IPS DF 19.7 (cell line): ENCODE results near the gene SMIM24.
"Not testable (repeated sequence)": the region's sequence is repeated elsewhere in the genome, so short reads cannot be mapped to it uniquely, and the experiment has no call there.

Experiments used
- DNase-seq: peaks from one replicate; pipeline ENCODE4 v3.0.0-alpha.2; 2013; ENCODE audit warnings: low read depth, low spot score

SMIM24 gene

DNA sequence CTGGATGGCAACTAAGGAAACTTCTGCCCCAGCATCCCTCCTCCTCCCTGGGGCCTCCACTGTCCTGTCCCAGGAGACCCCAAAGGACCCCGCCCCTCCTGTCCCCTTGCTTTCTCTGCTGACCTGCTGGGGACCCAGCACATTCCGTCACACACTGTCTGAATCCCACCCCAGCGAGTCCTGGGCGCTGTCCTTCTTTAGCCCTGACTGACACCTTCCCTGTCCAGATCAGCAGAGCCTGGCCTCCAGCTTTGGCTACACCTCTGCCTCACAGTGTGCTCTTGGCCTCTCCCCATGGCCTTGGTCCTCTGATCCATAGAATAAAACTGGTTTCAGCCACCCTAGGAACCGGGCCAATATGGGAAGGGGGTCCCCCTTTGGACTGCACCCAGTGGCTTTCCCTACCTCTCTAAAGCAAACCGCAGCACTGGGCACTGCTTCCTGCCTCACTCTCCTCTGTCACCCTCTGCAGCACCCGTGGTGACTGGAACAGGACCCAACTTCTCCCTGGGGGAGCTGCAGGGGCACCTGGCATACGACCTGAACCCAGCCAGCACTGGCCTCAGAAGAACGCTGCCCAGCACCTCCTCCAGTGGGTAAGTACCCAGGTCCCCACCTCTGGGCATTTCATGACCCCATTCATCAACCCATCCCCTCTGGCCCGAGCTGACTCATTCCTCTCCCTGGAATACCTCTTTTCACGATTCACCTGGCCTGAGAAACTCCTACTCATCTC is 46.4 kb downstream of the SMIM24 start:
- no peak for DNase-seq

DNA sequence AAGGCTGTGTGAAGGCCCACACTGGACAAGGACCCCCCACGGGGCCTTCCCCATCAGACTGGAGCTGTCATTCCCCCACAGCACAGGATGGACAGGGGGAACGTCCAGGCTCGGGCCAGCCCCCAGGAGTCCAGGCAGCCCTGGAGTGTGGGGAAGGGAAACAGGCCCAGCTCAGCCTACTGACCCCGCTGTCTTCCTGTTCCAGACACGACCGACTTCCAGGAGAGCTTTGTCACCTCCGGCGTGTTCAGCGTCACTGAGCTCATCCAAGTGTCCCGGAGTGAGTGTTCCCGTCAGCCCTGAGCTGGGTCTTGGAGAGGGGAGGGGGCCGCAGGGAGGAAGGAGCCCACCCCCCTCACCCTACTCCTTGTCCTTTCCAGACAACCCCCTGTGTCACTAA is 47.0 kb downstream of the SMIM24 start:
- DNase-seq = no peak

DNA sequence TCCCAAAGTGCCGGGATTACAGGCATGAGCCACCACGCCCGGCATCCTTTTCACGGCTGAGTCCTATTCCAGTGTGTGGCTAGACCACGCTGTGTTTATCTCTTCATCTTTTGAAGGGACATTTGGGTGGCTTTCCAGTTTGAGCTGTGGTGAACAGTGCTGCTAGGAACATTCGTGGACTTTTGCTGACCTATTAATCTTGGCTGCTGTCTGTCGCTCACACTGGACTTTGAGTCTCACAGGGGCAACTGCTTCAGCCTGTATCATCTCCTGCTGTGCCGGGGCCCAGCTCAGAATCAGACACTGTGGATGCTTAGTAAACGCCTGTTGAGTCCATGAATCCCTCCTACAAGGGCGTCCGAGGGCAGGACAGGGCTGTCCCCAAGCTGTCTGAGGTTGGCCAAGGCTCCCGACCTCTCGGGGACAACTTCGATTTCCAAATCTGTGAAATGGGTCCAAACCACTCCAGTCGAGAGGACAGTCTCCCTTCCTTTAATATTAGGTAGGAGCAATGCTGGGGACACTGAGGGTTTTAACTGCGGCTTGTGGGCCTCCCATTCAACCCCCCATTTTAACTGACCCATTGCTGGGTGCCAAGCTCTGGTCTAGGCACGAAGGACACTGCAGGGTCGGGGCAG is 48.4 kb downstream of the SMIM24 start:
- no peak for DNase-seq

DNA sequence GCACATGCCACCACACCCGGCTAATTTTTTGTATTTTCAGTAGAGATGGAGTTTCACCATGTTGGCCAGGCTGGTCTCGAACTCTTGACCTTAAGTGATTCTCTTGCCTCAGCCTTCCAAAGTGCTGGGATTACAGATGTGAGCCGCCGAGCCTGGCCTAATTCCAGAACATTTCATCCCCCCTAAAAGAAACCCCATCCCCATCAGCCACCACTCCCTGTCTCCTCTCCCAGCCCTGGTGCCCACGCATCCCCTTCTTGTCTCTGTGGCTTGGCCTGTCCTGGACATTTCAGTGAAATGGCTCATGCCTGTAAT is 50.0 kb downstream of the SMIM24 start:
- DNase-seq = not testable (repeated sequence)

DNA sequence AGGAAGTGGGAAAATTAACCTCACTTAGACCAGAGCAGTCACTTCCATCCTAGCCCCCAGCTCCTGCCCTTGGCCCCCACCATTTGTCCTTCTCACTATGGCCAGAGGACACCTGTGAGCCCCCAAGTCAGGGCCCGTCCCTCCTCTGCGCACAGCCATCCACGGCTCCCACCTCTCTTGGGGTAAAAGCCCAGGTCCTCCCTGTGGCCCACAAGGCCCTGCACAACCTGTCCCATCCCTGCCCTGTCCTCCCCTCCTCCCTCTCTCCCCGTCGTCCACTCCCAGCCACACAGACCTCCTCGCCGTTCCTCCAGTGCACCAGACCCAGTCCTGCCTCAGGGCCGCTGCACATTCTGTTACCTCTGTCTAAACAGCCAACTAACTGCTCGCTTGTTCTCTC is 53.9 kb downstream of the SMIM24 start:
- no peak for DNase-seq
